ENCODE data around the gene LGMN.
A peak's percentile ranks its signal among the peaks of the same experiment; 100 is the strongest.

The LGMN gene

GRCh38 chr14:92729634-92730358, 18.6 kb downstream of the LGMN start:
- no peak for DNase-seq (ENCODE audit: extremely low read depth in 1 of 2, low read depth in 1 of 2)

DNA sequence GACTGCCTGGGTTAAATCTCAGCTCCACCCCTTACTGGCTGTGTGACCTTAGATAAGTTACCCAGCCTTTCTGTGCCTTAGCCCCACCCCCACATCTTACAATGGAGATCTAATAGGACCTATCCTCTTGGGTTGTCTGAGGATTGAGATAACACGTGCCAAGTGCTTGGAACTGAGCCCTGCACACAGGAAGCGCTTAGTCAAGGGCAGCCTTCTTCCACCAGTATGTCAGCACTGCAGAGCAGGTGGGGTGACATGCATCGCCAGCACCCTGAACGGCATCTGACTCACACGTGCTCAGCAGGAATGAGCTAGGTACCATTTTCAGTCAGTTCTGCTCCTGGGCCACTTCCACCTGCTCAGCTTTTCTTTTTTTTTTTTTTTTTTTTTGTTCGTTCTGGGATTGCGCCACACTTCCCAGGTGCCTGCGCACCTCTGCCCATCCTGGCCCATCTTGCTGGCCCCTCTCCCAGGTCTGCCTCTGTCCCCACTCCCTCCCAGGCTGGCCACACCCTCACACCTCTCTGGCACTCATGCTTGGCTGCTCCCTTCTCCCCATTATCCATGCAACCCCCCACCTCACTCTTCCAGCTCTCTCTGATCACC, 19.6 kb downstream of the LGMN start:
- no peak for DNase-seq (ENCODE audit: extremely low read depth in 1 of 2, low read depth in 1 of 2)

DNA sequence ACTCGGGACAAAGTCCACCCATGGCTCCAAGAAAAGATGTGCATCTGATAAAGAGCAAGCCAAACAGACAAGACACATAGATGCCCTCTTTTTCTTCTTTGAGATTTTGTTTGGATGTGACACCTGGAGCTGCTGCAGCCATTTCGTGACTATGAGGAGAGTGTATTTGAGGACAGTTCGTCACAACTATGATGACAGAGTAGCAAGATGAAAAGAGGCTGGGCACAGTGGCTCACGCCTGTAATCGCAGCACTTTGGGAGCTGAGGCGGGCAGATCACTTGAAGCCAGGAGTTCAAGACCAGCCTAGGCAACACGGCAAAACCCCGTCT, 21.5 kb downstream of the LGMN start:
- no peak for DNase-seq (ENCODE audit: extremely low read depth in 1 of 2, low read depth in 1 of 2)

DNA sequence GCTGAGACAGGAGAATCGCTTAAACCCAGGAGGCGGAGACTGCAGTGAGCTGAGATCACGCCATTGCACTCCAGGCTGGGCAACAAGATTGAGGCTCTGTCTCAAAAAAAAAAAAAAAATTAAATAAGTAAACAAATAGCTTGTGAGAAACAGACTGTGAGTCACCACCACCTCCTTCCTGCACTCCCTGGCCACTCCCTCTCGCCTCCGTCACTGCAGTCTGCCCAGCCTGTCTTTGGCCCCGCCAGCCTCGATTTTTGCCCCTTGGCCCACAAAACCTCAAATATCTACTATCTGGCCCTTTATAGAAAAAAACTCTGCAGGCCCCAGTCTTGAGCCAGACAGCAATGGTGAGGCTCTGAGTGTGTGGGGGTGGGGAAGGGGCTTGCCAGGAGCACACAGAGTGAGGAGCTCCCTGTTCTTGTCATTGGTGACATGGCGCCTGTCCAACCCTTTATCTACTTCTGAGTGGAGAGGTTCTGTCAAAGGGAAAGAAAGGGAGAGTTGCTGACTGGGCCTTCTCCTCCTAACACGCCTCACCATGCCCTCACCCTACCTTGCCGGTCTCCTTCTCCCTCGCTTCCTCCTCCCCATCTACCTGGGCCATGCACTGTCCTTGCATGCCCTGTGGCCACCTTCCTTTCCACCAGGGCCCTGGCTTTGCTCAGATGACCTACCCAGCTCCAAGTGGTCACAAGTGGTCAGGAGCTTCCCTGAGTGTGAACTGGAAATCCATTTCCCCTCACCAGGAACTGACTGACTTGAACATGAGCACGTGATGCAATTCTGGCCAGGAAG, 22.1 kb downstream of the LGMN start:
- peak in 1 of 2 donors; percentile 27 for DNase-seq (ENCODE audit: extremely low read depth in 1 of 2, low read depth in 1 of 2)

DNA sequence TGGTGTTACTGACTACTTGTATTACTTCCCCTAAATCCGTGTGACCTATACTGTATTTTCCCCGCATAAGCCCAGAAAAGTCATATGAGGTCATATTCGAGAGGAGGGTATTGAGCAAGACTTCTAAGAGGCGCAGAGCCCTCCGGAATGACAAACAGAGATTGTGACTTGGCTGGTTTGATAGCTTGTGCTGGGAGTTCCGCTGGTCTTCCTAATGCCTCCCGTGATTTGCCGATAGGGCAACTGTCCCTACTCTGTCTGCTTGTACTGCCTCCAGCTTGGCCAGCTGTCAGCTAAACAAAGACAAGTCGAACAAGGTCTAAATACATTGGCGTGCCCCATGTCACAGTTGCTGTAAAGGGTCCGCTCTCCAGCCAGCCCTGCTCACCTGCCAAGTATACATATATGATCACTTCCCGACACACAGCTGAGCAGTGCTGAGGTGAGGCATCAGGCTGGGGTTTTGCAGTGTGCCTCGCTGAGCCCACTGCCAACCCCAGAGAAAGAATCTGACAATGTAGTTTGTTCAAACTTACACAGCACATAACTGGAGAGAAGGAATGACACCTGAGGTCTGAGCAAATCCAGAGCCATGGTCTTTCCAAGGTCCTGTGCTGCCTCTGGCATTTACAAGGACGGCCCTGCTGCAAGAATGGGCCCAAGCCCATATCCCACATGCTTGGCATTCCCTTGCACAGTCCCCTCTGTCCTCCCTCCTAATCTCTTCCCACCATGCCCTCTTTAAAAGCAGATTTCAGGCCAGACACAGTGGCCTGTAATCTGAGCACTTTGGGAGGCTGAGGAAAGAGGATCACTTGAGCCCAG, 23.7 kb downstream of the LGMN start:
- no peak for DNase-seq (ENCODE audit: extremely low read depth in 1 of 2, low read depth in 1 of 2)

- DNase-seq (ENCODE audit: extremely low read depth in 1 of 2, low read depth in 1 of 2), result no peak
These were observed 28.5 kb downstream of the LGMN start for GRCh38 chr14:92719890-92720323.

DNA sequence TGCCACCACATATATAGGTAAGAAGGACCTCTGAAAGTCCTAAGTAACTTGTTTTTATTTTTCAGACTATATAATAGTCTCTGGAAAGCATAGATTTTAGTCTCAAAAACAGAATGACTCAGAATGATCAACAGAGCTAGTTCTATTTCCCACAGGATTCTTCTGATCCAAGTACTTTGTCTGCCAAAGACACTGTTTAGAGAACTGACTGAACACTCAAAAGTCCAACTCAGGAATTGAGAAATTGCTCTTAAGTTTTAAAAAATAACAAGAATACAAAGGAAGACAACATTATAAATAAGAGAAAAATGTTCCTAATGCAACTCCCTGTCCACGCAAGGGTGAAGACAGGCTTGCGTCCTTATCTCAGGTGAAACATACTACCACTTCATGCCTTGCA, 29.0 kb downstream of the LGMN start:
- no peak for DNase-seq (ENCODE audit: extremely low read depth in 1 of 2, low read depth in 1 of 2)

DNA sequence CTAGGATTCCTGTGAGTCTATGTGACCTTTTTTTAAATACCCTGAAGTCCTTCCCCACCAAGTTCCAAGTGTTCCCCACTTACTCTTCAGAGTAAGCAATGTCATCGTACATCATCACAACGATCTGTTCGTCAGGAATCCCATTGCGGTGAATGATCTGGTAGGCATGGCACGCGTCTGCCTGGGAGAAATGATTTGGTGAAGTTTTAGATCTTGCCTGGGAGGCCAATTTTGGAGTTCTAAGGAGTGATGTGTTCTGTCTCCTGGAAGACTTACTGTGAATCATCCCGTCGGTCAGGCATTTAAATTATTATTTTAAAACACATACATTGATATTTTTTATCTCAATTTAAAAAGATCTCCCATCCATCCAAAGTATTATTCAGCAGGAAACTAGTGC, 29.8 kb downstream of the LGMN start:
- no peak for DNase-seq (ENCODE audit: extremely low read depth in 1 of 2, low read depth in 1 of 2)

DNA sequence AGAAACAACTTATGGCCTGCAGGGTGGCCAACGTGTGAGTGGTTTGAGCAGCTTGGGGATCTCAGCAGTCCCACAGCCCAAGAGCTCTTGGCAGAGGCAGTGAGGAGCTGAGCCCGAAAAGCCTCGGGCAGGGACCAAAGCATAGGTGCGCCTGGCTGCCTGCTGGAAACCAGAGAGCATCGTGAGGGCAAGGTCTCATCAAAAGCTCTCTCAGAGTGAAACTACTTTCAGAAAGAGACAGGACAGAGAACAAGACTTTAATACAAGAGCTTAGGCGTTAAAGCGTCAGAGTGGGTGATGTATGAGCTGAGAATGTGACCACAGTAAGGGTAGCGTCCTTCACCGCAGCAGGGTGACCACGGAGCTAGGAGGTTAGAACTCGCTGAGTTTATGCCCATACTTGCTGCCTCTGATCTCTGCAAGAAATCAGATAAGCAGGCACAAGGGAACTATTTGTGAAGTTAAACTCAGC, 30.8 kb downstream of the LGMN start:
- no peak for DNase-seq (ENCODE audit: extremely low read depth in 1 of 2, low read depth in 1 of 2)

GRCh38 chr14:92716131-92716530, 32.3 kb downstream of the LGMN start:
- no peak for DNase-seq (ENCODE audit: extremely low read depth in 1 of 2, low read depth in 1 of 2)

- DNase-seq (ENCODE audit: extremely low read depth in 1 of 2, low read depth in 1 of 2), result peak; percentile 62 to 77
These were observed 33.6 kb downstream of the LGMN start for GRCh38 chr14:92714739-92715307.

GRCh38 chr14:92712654-92713051, 35.8 kb downstream of the LGMN start:
- no peak for DNase-seq (ENCODE audit: extremely low read depth in 1 of 2, low read depth in 1 of 2)

DNA sequence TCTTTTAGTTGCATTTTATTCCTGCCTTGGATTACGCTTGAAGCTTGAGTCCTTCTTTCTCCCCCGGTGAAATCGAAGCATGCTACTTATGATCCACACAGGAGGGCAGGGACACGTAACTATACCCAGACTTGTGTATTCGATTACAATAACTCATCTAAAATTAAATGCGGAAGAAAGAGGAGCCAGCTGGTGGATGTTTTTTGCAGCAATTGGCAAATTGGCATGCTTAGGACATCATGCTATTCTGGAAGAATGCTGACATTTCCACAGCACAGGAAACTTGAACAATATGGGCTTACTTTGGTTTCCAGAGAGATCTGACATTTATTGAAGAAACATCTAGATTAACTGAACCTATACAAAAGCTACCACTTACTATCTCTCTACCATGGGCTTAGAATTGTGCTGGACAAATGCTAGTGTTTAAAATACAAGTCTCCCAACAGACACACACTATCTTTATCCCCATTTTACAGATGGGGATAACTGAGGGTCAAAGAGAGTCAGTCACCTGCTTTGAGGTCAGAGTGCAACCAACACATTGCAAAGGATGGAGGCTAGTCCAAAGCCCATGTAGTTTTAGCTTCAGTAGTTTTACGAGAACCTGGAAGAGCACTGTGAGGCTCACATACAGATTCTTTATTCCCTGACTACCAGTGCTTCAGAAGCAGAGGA, 36.3 kb downstream of the LGMN start:
- no peak for DNase-seq (ENCODE audit: extremely low read depth in 1 of 2, low read depth in 1 of 2)

- DNase-seq (ENCODE audit: extremely low read depth in 1 of 2, low read depth in 1 of 2), result no peak
These were observed 38.5 kb downstream of the LGMN start for GRCh38 chr14:92710001-92710341.

DNA sequence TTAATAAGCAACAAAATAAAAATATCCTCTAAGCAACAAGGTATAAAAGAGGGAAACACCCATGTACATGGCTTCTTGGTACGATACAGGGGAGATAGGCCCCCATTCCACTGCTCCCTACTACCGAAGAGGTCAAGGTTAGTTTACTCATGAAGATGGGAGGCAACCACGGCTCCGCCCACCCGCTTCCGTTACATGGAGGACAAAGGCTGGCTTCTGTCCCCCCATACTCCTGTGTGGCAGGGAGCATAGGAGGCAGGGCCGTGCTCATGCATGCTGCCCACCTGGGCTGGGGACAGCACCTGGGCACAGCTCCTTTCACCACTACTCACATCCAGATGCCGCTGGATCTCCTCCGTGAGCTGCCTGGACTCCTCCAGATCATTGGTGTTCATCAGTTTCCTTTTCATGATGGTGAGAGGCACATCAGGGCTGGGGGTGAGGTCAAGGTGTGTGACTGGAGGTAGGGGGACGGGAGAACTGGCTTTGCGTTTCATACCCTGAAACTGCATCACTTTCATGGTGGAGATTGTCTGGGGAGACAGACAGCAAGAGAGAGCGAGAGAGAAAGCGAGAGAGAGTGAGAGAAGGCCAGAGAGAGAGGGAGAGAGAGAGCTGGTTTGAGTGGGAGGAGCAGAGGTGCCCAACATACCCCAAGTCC, 39.0 kb downstream of the LGMN start:
- DNase-seq (ENCODE audit: extremely low read depth in 1 of 2, low read depth in 1 of 2), result no peak

GRCh38 chr14:92706386-92706785, 42.0 kb downstream of the LGMN start:
- no peak for DNase-seq (ENCODE audit: extremely low read depth in 1 of 2, low read depth in 1 of 2)

DNA sequence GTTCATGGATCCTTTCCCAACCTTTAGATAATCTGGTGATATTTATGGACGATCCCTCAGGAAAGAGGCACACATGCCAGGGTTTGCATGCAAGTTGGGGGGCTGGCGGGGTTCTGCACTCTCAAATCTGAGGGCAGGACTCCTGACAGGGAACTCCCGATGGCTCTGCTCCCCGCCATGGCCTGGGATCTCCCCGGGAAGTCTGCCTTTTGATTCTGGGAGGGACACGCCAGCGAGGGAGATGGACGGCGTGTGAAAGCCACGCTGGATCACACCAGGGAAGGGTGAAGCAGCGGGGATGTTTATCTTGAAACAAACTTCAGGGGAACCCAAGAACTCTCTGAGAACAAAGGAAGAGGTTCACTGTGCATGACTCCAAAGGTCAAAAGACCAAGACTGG, 43.6 kb downstream of the LGMN start:
- DNase-seq (ENCODE audit: extremely low read depth in 1 of 2, low read depth in 1 of 2), result no peak

- DNase-seq (ENCODE audit: extremely low read depth in 1 of 2, low read depth in 1 of 2), result no peak
These were observed 44.2 kb downstream of the LGMN start for GRCh38 chr14:92704036-92704804.

DNA sequence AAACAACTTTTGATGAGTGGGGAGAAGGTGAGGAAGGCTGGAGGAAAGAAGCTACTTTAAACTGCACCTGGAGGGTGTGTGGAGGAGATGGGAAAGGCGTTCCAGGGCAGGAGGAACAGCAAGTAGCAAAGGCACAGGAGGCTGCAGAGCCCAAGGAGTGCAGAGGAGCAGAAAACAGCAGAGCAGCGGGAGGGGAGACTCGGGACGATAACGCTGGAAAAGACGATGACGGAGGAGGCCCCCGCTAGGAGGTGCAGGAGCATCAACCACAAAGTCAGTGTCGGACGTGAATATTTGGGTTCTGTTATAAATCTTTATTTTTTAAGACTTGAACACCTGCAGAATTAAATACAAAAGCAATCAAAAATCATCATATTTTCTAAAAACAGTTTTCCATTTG, 44.9 kb downstream of the LGMN start:
- no peak for DNase-seq (ENCODE audit: extremely low read depth in 1 of 2, low read depth in 1 of 2)

Measured in activated CD8-positive, alpha-beta memory T cell treated with anti-CD3 and anti-CD28 coated beads for 1 hour (primary cell).